GM23338 (cell line): ENCODE data around the gene NOL12. TPM values are rescaled to one million over a fixed set of nuclear protein-coding genes. Genes with fewer than 3 reads are reported as not detected.

ENCODE experiments used
- ATAC-seq: fragments of 200-7000 bp; cut with Tn5 transposase; 3 replicates; pipeline ENCODE4 v1.9.1; 2020
- DNase-seq: peaks from one replicate; pipeline ENCODE4 v3.0.0-alpha.2; 2015; ENCODE audit warnings: low spot score
- H2AFZ ChIP-seq: fragments of 200-600 bp; sonication (generic); 2 replicates; pipeline ENCODE4 v1.8.0; 2016; ENCODE audit warnings: antibody characterized with exemption, mild to moderate bottlenecking, moderate library complexity
- H3F3A ChIP-seq: fragments of 200-600 bp; sonication (generic); replicated peaks from 2 replicates; pipeline ENCODE4 v1.8.0; 2017; ENCODE audit warnings: antibody characterized with exemption, mixed run types, low read depth
- H3K27ac ChIP-seq: fragments of 200-600 bp; sonication (generic); 2 replicates; pipeline ENCODE4 v1.6.1; 2016; ENCODE audit warnings: low read depth
- H3K27me3 ChIP-seq: fragments of 200-600 bp; sonication (generic); 2 replicates; pipeline ENCODE4 v1.8.0; 2016; ENCODE audit warnings: mild to moderate bottlenecking, mixed run types, moderate library complexity; ENCODE audit not compliant: insufficient read depth
- H3K36me3 ChIP-seq: fragments of 200-600 bp; sonication (generic); 2 replicates; pipeline ENCODE4 v1.8.0; 2016; ENCODE audit warnings: mild to moderate bottlenecking; ENCODE audit not compliant: insufficient read depth
- H3K4me1 ChIP-seq: fragments of 200-600 bp; sonication (generic); 2 replicates; pipeline ENCODE4 v1.8.0; 2016; ENCODE audit warnings: mild to moderate bottlenecking, moderate library complexity; ENCODE audit not compliant: insufficient read depth
- H3K4me2 ChIP-seq: fragments of 200-600 bp; sonication (generic); 2 replicates; pipeline ENCODE4 v1.7.1; 2017; ENCODE audit warnings: mixed run types
- H3K4me3 ChIP-seq: fragments of 200-600 bp; sonication (generic); 2 replicates; pipeline ENCODE4 v1.6.1; 2016; ENCODE audit warnings: mixed run types
- H3K79me2 ChIP-seq: fragments of 200-600 bp; sonication (generic); replicated peaks from 2 replicates; pipeline ENCODE4 v1.8.0; 2017; ENCODE audit warnings: mild to moderate bottlenecking; ENCODE audit not compliant: insufficient read depth
- H3K9me2 ChIP-seq: fragments of 200-600 bp; sonication (generic); 2 replicates; pipeline ENCODE4 v1.8.0; 2017; ENCODE audit not compliant: insufficient read depth
- H4K20me1 ChIP-seq: fragments of 200-600 bp; sonication (generic); replicated peaks from 2 replicates; pipeline ENCODE4 v1.8.0; 2017; ENCODE audit warnings: mild to moderate bottlenecking; ENCODE audit not compliant: insufficient read depth
- H3K27ac Mint-ChIP-seq: 2 replicates; pipeline ENCODE4 v1.8.0; 2020; ENCODE audit warnings: inconsistent platforms, mild to moderate bottlenecking, moderate library complexity, mixed read lengths
- H3K27me3 Mint-ChIP-seq: 3 replicates; pipeline ENCODE4 v1.8.0; 2022; ENCODE audit warnings: low read depth, mild to moderate bottlenecking, moderate library complexity, mixed read lengths, inconsistent platforms; ENCODE audit not compliant: insufficient read depth, poor library complexity
- H3K36me3 Mint-ChIP-seq: 3 replicates; pipeline ENCODE4 v1.8.0; 2021; ENCODE audit warnings: low read depth, mild to moderate bottlenecking, inconsistent platforms, moderate library complexity, mixed read lengths
- H3K4me1 Mint-ChIP-seq: 3 replicates; pipeline ENCODE4 v1.8.0; 2020; ENCODE audit warnings: mild to moderate bottlenecking, inconsistent platforms, mixed read lengths
- H3K4me3 Mint-ChIP-seq: 3 replicates; pipeline ENCODE4 v1.8.0; 2021; ENCODE audit warnings: moderate library complexity, mild to moderate bottlenecking, inconsistent platforms, mixed read lengths
- H3K9me3 Mint-ChIP-seq: 3 replicates; pipeline ENCODE4 v1.8.0; 2020; ENCODE audit warnings: moderate library complexity, mild to moderate bottlenecking, inconsistent platforms, mixed read lengths
- CREB1 ChIP-seq: fragments of 250-450 bp; sonication (Bioruptor Pico); IDR thresholded peaks from 2 replicates; pipeline ENCODE4 v1.5.0; 2020; ENCODE audit warnings: low read depth, mild to moderate bottlenecking, moderate library complexity
- JUNB ChIP-seq: IDR thresholded peaks from one replicate; pipeline ENCODE4 v1.6.1; 2016; ENCODE audit warnings: antibody characterized with exemption; ENCODE audit not compliant: unreplicated experiment
- NANOG ChIP-seq: IDR thresholded peaks from 2 replicates; pipeline ENCODE4 v1.6.1; 2016; ENCODE audit warnings: antibody characterized with exemption, borderline replicate concordance
- STAT1 ChIP-seq: IDR thresholded peaks from one replicate; pipeline ENCODE4 v1.6.1; 2016; ENCODE audit warnings: antibody characterized with exemption; ENCODE audit not compliant: unreplicated experiment
- ZNF114 ChIP-seq: fragments of 250-450 bp; sonication (Bioruptor Pico); IDR thresholded peaks from 2 replicates; pipeline ENCODE4 v1.5.0; 2020; ENCODE audit warnings: mild to moderate bottlenecking, moderate library complexity
- polyA plus RNA-seq: library from polyadenylated mRNA; unstranded; fragments of >200 nt; fragmentation: Nextera tagmentation; extraction: Ambion mirVana; gene quantifications from 2 replicates; pipeline ENCODE4 v1.2.1, GENCODE V29; 2016
- total RNA-seq: library from RNA; depleted of rRNA; stranded (reverse); fragments of >200 nt; shearing (Covaris generic); gene quantifications from 2 replicates; pipeline ENCODE4 v1.2.3, GENCODE V29; 2014
- TF ChIP-seq, protein P1 (sequence below), 2 experiments: fragments of 200-600 bp in 1 of 2; sonication (generic) in 1 of 2; conservative IDR thresholded peaks; 2 replicates each; pipeline versions ENCODE4 v1.5.1 to v1.6.1; 2016 to 2017; ENCODE audit warnings: antibody characterized with exemption in 2 of 2, low read depth in 2 of 2, mild to moderate bottlenecking in 2 of 2, moderate library complexity in 1 of 2
- TF ChIP-seq, protein P2 (sequence below): IDR thresholded peaks from 2 replicates; pipeline ENCODE4 v1.6.1; 2016; ENCODE audit warnings: antibody characterized with exemption
- TF ChIP-seq, protein P3 (sequence below): IDR thresholded peaks from one replicate; pipeline ENCODE4 v1.6.1; 2018; ENCODE audit warnings: antibody characterized with exemption; ENCODE audit not compliant: unreplicated experiment
- TF ChIP-seq, protein P4 (sequence below): fragments of 250-450 bp; sonication (Bioruptor Pico); IDR thresholded peaks from 2 replicates; pipeline ENCODE4 v1.5.0; 2020; ENCODE audit warnings: mild to moderate bottlenecking, moderate library complexity

The NOL12 gene
- total and polyA plus RNA-seq, 2 experiments from 2014 or later, result 22.2 to 48.5 TPM

DNA sequence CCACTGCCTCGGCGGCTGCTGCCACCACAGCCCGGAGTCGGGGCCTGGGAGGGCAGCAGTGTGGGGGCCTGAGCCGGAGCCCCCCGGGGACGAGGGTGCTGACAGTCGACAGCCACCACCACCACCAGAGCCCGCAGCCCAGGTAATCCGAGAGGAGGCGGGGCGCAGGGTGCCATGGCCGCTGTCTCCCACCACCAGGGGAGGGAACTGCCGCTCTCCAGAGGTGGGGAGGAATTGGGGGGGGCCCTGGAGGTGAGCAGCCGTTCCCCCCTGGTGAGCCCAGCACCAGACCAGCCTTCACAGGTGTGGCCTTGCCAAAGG lies 23.3 kb downstream of the NOL12 start (continued):
- TF ChIP-seq, protein P1, sequence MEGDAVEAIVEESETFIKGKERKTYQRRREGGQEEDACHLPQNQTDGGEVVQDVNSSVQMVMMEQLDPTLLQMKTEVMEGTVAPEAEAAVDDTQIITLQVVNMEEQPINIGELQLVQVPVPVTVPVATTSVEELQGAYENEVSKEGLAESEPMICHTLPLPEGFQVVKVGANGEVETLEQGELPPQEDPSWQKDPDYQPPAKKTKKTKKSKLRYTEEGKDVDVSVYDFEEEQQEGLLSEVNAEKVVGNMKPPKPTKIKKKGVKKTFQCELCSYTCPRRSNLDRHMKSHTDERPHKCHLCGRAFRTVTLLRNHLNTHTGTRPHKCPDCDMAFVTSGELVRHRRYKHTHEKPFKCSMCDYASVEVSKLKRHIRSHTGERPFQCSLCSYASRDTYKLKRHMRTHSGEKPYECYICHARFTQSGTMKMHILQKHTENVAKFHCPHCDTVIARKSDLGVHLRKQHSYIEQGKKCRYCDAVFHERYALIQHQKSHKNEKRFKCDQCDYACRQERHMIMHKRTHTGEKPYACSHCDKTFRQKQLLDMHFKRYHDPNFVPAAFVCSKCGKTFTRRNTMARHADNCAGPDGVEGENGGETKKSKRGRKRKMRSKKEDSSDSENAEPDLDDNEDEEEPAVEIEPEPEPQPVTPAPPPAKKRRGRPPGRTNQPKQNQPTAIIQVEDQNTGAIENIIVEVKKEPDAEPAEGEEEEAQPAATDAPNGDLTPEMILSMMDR (conservative IDR thresholded peaks at IDR 0.05; ENCODE audit: low read depth in 2 of 2), result no peak
- TF ChIP-seq, protein P2, sequence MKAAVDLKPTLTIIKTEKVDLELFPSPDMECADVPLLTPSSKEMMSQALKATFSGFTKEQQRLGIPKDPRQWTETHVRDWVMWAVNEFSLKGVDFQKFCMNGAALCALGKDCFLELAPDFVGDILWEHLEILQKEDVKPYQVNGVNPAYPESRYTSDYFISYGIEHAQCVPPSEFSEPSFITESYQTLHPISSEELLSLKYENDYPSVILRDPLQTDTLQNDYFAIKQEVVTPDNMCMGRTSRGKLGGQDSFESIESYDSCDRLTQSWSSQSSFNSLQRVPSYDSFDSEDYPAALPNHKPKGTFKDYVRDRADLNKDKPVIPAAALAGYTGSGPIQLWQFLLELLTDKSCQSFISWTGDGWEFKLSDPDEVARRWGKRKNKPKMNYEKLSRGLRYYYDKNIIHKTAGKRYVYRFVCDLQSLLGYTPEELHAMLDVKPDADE, result no peak
- TF ChIP-seq ZNF114 (CRISPR knock-in tag) (no peak), CREB1 (CRISPR knock-in tag) (no peak), STAT1 (no peak)
- TF ChIP-seq, protein P3, sequence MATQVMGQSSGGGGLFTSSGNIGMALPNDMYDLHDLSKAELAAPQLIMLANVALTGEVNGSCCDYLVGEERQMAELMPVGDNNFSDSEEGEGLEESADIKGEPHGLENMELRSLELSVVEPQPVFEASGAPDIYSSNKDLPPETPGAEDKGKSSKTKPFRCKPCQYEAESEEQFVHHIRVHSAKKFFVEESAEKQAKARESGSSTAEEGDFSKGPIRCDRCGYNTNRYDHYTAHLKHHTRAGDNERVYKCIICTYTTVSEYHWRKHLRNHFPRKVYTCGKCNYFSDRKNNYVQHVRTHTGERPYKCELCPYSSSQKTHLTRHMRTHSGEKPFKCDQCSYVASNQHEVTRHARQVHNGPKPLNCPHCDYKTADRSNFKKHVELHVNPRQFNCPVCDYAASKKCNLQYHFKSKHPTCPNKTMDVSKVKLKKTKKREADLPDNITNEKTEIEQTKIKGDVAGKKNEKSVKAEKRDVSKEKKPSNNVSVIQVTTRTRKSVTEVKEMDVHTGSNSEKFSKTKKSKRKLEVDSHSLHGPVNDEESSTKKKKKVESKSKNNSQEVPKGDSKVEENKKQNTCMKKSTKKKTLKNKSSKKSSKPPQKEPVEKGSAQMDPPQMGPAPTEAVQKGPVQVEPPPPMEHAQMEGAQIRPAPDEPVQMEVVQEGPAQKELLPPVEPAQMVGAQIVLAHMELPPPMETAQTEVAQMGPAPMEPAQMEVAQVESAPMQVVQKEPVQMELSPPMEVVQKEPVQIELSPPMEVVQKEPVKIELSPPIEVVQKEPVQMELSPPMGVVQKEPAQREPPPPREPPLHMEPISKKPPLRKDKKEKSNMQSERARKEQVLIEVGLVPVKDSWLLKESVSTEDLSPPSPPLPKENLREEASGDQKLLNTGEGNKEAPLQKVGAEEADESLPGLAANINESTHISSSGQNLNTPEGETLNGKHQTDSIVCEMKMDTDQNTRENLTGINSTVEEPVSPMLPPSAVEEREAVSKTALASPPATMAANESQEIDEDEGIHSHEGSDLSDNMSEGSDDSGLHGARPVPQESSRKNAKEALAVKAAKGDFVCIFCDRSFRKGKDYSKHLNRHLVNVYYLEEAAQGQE, result no peak

DNA sequence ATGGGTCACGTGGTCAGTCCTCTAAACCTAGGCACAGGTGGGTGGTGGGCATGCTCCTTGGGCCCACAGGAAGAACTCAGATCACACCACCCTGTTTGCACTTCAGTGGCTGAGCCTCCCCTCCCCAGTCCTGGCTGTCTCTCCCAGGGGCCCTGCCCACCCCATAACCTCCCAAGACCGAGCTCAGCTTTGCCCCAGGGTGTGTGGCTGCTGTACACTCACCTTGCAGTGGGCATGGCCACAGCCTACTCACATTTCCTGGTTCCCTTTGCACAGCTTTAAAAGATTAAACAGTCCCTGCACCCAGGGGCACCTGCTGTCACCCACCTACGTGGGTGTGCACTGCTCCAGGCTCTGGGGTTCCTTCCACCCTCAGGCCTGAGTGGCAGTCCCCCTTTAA lies 24.5 kb downstream of the NOL12 start:
- ATAC-seq (no peak), DNase-seq (no peak)
- Mint-ChIP-seq H3K36me3 (peaks cover 48% of the 10 kb centered on the region), H3K27ac (no peak overlapping the region), H3K9me3 (no peaks in the 10 kb centered on the region), H3K4me3 (no peak overlapping the region), H3K4me1 (peaks cover 8% of the 10 kb centered on the region), H3K27me3 (peaks cover 11% of the 10 kb centered on the region)
- no peaks in the 10 kb centered on the region for H3K4me1 ChIP-seq
- H4K20me1 ChIP-seq, result no peaks in the 10 kb centered on the region
- H3K9me2 ChIP-seq, result no peaks in the 10 kb centered on the region
- no peaks in the 10 kb centered on the region for H3K36me3 ChIP-seq
- no peaks in the 10 kb centered on the region for H3K79me2 ChIP-seq
- H3K4me2 ChIP-seq, result no peak overlapping the region
- no peaks in the 10 kb centered on the region for H3K27me3 ChIP-seq
- H3K27ac ChIP-seq, result no peak overlapping the region
- no peak overlapping the region for H3K4me3 ChIP-seq
- no peak overlapping the region for H2AFZ ChIP-seq
- H3F3A ChIP-seq, result no peaks in the 10 kb centered on the region
- TF ChIP-seq, protein P4, sequence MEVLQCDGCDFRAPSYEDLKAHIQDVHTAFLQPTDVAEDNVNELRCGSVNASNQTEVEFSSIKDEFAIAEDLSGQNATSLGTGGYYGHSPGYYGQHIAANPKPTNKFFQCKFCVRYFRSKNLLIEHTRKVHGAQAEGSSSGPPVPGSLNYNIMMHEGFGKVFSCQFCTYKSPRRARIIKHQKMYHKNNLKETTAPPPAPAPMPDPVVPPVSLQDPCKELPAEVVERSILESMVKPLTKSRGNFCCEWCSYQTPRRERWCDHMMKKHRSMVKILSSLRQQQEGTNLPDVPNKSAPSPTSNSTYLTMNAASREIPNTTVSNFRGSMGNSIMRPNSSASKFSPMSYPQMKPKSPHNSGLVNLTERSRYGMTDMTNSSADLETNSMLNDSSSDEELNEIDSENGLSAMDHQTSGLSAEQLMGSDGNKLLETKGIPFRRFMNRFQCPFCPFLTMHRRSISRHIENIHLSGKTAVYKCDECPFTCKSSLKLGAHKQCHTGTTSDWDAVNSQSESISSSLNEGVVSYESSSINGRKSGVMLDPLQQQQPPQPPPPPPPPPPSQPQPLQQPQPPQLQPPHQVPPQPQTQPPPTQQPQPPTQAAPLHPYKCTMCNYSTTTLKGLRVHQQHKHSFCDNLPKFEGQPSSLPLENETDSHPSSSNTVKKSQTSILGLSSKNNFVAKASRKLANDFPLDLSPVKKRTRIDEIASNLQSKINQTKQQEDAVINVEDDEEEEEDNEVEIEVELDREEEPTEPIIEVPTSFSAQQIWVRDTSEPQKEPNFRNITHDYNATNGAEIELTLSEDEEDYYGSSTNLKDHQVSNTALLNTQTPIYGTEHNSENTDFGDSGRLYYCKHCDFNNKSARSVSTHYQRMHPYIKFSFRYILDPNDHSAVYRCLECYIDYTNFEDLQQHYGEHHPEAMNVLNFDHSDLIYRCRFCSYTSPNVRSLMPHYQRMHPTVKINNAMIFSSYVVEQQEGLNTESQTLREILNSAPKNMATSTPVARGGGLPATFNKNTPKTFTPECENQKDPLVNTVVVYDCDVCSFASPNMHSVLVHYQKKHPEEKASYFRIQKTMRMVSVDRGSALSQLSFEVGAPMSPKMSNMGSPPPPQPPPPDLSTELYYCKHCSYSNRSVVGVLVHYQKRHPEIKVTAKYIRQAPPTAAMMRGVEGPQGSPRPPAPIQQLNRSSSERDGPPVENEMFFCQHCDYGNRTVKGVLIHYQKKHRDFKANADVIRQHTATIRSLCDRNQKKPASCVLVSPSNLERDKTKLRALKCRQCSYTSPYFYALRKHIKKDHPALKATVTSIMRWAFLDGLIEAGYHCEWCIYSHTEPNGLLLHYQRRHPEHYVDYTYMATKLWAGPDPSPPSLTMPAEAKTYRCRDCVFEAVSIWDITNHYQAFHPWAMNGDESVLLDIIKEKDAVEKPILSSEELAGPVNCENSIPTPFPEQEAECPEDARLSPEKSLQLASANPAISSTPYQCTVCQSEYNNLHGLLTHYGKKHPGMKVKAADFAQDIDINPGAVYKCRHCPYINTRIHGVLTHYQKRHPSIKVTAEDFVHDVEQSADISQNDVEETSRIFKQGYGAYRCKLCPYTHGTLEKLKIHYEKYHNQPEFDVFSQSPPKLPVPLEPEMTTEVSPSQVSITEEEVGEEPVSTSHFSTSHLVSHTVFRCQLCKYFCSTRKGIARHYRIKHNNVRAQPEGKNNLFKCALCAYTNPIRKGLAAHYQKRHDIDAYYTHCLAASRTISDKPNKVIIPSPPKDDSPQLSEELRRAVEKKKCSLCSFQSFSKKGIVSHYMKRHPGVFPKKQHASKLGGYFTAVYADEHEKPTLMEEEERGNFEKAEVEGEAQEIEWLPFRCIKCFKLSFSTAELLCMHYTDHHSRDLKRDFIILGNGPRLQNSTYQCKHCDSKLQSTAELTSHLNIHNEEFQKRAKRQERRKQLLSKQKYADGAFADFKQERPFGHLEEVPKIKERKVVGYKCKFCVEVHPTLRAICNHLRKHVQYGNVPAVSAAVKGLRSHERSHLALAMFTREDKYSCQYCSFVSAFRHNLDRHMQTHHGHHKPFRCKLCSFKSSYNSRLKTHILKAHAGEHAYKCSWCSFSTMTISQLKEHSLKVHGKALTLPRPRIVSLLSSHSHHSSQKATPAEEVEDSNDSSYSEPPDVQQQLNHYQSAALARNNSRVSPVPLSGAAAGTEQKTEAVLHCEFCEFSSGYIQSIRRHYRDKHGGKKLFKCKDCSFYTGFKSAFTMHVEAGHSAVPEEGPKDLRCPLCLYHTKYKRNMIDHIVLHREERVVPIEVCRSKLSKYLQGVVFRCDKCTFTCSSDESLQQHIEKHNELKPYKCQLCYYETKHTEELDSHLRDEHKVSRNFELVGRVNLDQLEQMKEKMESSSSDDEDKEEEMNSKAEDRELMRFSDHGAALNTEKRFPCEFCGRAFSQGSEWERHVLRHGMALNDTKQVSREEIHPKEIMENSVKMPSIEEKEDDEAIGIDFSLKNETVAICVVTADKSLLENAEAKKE (CRISPR knock-in tag), result no peak
- TF ChIP-seq ZNF114 (CRISPR knock-in tag), result no peak
- TF ChIP-seq, protein P1 (conservative IDR thresholded peaks at IDR 0.05; ENCODE audit: low read depth in 2 of 2), result no peak
- TF ChIP-seq NANOG, result no peak
- no peak for TF ChIP-seq STAT1
- TF ChIP-seq JUNB, result no peak
- TF ChIP-seq CREB1 (CRISPR knock-in tag), result no peak
